ENCODE measurements around the gene TSHZ2.

TSHZ2 gene

DNA sequence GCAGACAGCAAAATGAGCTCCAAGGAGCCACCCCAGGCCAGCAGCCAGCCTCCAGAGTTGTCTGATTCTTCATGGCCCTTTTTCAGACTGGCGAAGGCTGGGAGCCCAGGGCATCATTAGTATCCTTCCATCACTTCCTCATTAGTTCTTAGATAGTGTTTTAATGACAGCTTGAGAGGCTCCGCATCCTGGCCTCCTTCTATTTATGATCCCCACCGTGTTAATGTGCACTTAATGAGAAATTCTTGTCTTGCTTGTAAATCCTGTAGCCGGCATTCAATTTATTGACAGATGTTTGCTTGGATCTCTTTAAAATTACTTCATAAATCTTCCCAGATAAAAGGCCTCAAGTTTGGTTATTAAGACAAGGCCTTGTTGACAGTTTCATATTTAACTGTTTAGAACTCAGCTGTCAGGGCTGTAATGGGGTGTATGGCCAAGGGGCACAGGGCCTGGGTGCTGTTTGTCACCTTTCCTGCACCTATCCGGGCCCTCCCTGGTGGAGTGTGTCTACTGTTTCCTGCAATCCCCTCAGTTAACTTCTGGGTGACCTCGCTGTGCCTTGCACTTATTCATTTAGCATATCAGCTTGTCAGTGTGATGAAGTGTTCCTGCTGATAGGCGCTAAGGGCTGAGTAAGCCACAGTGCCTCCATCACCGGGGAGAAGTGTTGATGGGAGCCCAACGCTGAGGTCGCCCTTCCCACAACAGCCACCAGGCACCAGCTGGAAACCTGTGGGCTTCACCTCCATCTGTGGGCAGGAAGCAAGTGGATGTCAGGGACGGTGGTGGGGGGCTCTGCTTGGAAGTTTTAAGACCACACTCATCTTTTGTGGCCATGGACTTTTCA is 169.3 kb downstream of the TSHZ2 start:
- no peak for DNase-seq (ENCODE audit: extremely low read depth, low read depth)
- TF ChIP-seq, protein P1, sequence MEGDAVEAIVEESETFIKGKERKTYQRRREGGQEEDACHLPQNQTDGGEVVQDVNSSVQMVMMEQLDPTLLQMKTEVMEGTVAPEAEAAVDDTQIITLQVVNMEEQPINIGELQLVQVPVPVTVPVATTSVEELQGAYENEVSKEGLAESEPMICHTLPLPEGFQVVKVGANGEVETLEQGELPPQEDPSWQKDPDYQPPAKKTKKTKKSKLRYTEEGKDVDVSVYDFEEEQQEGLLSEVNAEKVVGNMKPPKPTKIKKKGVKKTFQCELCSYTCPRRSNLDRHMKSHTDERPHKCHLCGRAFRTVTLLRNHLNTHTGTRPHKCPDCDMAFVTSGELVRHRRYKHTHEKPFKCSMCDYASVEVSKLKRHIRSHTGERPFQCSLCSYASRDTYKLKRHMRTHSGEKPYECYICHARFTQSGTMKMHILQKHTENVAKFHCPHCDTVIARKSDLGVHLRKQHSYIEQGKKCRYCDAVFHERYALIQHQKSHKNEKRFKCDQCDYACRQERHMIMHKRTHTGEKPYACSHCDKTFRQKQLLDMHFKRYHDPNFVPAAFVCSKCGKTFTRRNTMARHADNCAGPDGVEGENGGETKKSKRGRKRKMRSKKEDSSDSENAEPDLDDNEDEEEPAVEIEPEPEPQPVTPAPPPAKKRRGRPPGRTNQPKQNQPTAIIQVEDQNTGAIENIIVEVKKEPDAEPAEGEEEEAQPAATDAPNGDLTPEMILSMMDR (IDR thresholded peaks at IDR 0.05; ENCODE audit: low read depth, low read length) = no peak

DNA sequence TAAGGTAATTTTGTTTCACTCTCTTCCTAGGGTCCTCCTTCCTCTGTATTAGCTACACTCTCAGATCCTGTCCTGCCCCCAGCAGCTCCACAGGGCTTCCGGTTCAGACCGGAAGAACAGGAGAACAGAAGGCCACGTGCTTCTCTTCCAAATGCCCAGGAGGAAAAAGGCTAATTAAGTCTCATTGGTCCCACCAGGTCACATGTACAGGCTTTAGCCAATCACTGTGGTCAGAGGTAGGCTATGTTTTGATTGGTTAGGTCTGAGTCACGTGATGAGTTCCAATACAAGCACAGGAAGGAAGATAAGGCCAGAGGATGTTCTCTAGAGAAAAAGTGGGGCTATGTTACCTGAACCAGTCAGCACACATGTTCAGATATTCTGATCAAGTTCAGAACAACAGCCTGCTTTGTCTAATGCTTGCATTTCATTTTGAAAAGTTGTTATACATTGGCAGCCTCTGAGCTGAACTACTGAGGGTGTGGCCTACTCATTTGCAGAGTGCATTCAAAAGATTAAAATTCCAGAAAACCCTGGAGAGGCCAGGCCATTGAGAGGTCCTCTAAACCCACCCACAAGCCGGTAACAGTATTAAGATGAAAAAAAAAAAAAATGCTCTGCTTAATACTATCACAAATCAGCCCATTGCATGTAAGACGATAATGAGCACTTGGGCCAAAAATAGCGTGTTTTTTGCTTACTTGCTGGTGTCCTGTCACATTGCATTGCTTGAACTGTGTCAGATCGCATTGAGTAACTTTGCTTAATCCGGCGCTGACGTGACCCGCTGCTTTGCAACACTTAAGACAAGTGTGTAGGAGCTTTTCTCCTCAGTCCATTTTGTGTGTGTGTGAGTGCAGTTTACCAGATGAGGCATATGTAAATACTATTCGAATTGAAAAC is 170.3 kb downstream of the TSHZ2 start:
- DNase-seq (ENCODE audit: extremely low read depth, low read depth) = no peak

DNA sequence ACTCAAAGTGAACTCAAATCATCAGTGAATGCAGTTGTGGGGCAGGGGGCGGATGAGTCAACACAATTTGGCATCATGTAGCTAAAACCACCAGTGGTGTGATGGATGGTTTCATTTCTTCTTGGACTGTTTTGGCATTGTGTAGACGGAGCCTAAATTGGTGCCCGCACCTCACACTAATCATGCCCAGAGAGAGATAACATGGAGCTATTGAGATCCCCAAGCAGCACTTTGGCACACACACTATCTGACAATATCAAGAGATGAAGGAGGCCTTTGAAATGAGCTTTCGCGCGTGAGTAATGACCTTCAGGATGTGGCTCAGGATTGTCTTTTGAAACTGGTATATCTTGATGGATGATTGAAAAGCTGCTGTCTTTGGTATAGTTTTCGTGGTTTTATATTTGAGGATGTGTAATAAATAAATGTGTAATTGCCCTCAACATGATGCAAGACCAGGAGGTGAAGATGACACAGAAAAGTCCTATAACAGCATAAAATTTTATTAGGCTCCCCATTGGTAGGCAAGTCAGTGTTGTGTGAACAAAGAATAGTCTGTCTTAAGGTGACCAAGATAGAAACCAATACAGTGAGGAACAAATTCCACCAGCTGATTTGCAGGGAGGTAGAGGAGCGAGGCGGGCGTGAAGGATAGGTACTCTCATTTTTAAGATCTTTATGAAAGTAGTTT is 174.2 kb downstream of the TSHZ2 start:
- TF ChIP-seq, protein P1 (IDR thresholded peaks at IDR 0.05; ENCODE audit: low read depth, low read length) = no peak
- no peak for DNase-seq (ENCODE audit: extremely low read depth, low read depth)

More for the DNA sequence above, 170.3 kb downstream of the TSHZ2 start:
- TF ChIP-seq, protein P1 (IDR thresholded peaks at IDR 0.05; ENCODE audit: low read depth, low read length) = no peak

DNA sequence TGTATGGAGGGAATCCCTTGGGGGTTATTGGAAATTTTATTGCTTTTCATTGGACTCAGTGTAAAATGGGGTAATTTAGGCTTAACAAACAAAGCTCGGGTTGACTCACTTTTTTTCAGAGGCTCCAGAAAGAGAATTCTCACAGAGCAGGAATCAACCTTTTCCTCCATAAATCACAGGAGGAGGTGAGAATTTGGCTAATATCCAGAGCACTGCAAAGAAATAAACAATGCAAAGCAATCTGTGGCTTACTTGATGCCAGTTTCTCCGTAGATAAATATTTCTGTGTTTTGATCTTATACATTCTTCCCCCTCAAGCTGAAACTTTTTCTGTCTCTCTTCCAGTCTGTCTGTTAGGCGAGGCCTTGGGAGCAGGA is 176.6 kb downstream of the TSHZ2 start:
- TF ChIP-seq, protein P1 (IDR thresholded peaks at IDR 0.05; ENCODE audit: low read depth, low read length) = no peak
- no peak for DNase-seq (ENCODE audit: extremely low read depth, low read depth)

DNA sequence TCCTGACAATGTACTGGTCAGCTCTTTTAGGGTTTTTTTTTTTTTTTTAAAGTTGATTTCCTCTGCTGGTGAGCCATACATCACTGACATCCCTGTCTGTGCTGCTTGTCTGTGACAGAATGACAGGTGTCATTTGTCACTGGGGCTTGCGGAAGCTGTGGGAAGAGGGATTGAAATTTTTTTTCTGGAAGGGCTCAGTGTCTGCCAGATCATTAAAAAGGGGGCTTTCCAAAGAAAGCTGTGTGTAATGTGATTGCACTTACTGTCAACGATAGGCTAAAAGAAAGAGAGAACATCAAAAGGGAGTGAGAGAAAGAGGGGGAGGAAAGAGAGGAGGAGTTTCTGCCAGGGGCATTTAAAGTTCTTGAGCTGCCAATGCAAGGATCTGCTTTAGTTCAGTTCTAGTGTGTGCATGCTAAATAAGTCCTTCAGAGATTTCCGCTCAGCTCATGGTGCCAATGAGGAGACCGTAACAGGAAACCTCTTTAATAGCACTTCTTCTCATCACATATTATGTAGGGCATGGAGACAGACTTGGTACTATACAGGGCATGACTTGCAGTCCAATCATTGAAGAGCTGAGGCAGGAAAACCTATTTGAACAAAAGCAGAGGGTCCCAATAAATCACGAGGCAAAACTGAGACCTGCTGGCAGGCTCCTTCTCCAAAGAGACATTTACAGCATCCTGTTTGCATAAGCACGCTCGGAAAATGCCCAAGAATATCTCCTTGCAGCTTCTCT is 177.2 kb downstream of the TSHZ2 start:
- TF ChIP-seq, protein P1 (IDR thresholded peaks at IDR 0.05; ENCODE audit: low read depth, low read length) = no peak
- no peak for DNase-seq (ENCODE audit: extremely low read depth, low read depth)

DNA sequence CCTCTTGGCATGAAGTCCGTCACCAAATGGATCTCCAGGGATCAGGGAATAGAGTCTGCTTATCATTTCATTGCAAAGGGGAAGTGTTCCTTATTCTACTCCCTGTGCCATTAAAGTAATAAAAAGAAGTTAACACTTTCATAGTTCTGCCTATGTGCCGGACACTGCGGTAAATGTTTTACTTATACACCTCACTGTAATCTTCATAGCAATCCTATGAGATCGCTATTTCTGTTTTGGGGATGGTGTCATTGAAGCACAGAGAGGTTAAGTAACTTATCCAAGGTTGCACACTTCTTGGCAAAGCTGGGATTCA is 177.7 kb downstream of the TSHZ2 start:
- TF ChIP-seq, protein P1 (IDR thresholded peaks at IDR 0.05; ENCODE audit: low read depth, low read length) = no peak
- DNase-seq (ENCODE audit: extremely low read depth, low read depth) = no peak
